ENCODE results near the gene AFAP1. TPM values are rescaled to one million over a fixed set of nuclear protein-coding genes. Genes with fewer than 3 reads are reported as not detected.

Gene AFAP1
- total and polyA plus RNA-seq, 8 donors: 3.2 to 15.9 (median 6.3) TPM

- Histone ChIP-seq H3K36me3 (peaks cover 0 to 7% (median 0%) of the 10 kb centered on the region in 3 donors), H3K4me1 (peaks cover 5 to 16% (median 10%) of the 10 kb centered on the region in 3 donors), H3K27me3 (no peaks in the 10 kb centered on the region), H3K27ac (no peak overlapping the region), H3K9me3 (no peaks in the 10 kb centered on the region), H3K4me3 (no peak overlapping the region)
- no peak for TF ChIP-seq CTCF (IDR thresholded peaks at IDR 0.05)
- intact Hi-C loops (cut with DNase I): no loop called here
- FAIRE-seq (no peak), ATAC-seq (peak in 3 of 4 donors; percentile 12 to 37 (median 24)), DNase-seq (no peak)
- 78% methylated on average over 7 of the region's 7 CpGs for WGBS, 2 donors
Measured at GRCh38 chr4:7816771-7817170, 122.9 kb downstream of the AFAP1 start.

- Histone ChIP-seq H3K27ac (no peak overlapping the region), H3K9me3 (no peaks in the 10 kb centered on the region), H3K4me1 (peaks cover 5 to 16% (median 10%) of the 10 kb centered on the region in 3 donors), H3K27me3 (no peaks in the 10 kb centered on the region), H3K36me3 (peaks cover 0 to 7% (median 0%) of the 10 kb centered on the region in 3 donors), H3K4me3 (no peak overlapping the region)
- no peak for DNase-seq
- intact Hi-C loops (cut with DNase I): no loop called here
- ATAC-seq: no peak
- WGBS, 2 donors: 97 to 100% methylated on average over 1 of the region's 1 CpG
- TF ChIP-seq CTCF (IDR thresholded peaks at IDR 0.05): no peak
- FAIRE-seq: no peak
Measured at GRCh38 chr4:7815981-7816380, 123.7 kb downstream of the AFAP1 start.

- no peak overlapping the region for H3K27ac ChIP-seq
- intact Hi-C loops (cut with DNase I): no loop called here
- H3K4me3 ChIP-seq: no peak overlapping the region
- DNase-seq (no peak), FAIRE-seq (no peak), ATAC-seq (no peak)
- TF ChIP-seq CTCF (IDR thresholded peaks at IDR 0.05): no peak
- peaks cover 0 to 7% (median 0%) of the 10 kb centered on the region in 3 donors for H3K36me3 ChIP-seq
- WGBS, 2 donors: 90 to 92% methylated on average over 6 of the region's 6 CpGs
- no peaks in the 10 kb centered on the region for H3K9me3 ChIP-seq
- peaks cover 5 to 16% (median 10%) of the 10 kb centered on the region in 3 donors for H3K4me1 ChIP-seq
- H3K27me3 ChIP-seq: no peaks in the 10 kb centered on the region
Measured at GRCh38 chr4:7815562-7815961, 124.1 kb downstream of the AFAP1 start.

- peaks cover 5 to 16% (median 10%) of the 10 kb centered on the region in 3 donors for H3K4me1 ChIP-seq
- no peak overlapping the region for H3K4me3 ChIP-seq
- no peak for FAIRE-seq
- H3K9me3 ChIP-seq: no peaks in the 10 kb centered on the region
- no peak for TF ChIP-seq CTCF (IDR thresholded peaks at IDR 0.05)
- peak overlapping the region in 2 of 4 donors; percentile 19 to 25 for H3K27ac ChIP-seq
- ATAC-seq: no peak
- 90 to 93% methylated on average over 15 of the region's 15 CpGs for WGBS, 2 donors
- no peak for DNase-seq
- H3K36me3 ChIP-seq: peaks cover 0 to 7% (median 0%) of the 10 kb centered on the region in 3 donors
- no peaks in the 10 kb centered on the region for H3K27me3 ChIP-seq
- intact Hi-C loops (cut with DNase I): no loop called here
Measured at GRCh38 chr4:7814451-7814850, 125.2 kb downstream of the AFAP1 start.

GRCh38 chr4:7813674-7814073 is 126.0 kb downstream of the AFAP1 start:
- peak; percentile 75 to 91 (median 80) for ATAC-seq
- intact Hi-C loops (cut with DNase I): no loop called here
- peak in 3 of 6 donors; percentile 47 to 73 (median 55) for DNase-seq
- TF ChIP-seq CTCF (IDR thresholded peaks at IDR 0.05): no peak
- Histone ChIP-seq H3K4me1 (peaks cover 5 to 16% (median 10%) of the 10 kb centered on the region in 3 donors), H3K27ac (peak overlapping the region in 1 of 4 donors; percentile 19), H3K9me3 (no peaks in the 10 kb centered on the region), H3K4me3 (no peak overlapping the region), H3K36me3 (peaks cover 0 to 7% (median 0%) of the 10 kb centered on the region in 3 donors), H3K27me3 (no peaks in the 10 kb centered on the region)
- no peak for FAIRE-seq
- 43 to 56% methylated on average over 3 of the region's 3 CpGs for WGBS, 2 donors
